HepG2 (cell line): Measurements from ENCODE around the gene TBX6. TPM values are rescaled to one million over a fixed set of nuclear protein-coding genes. Genes with fewer than 3 reads are reported as not detected.
A peak's percentile ranks its signal among the peaks of the same experiment; 100 is the strongest.

Experiments
- FLYWCH1 ChIP-seq: sonication (generic); formaldehyde crosslinking; IDR thresholded peaks from 2 replicates; pipeline ENCODE4 v1.8.1; 2023; ENCODE audit warnings: mild to moderate bottlenecking, missing genetic modification reagents
- FOSL2 ChIP-seq: sonication (generic); formaldehyde crosslinking; IDR thresholded peaks from 2 replicates; pipeline ENCODE4 v1.4.0; 2020; ENCODE audit warnings: missing genetic modification reagents
- JUNB ChIP-seq: sonication (generic); formaldehyde crosslinking; IDR thresholded peaks from 2 replicates; pipeline ENCODE4 v1.8.0; 2022; ENCODE audit warnings: missing genetic modification reagents, mild to moderate bottlenecking, borderline replicate concordance
- KDM2A ChIP-seq: sonication (generic); formaldehyde crosslinking; IDR thresholded peaks from 2 replicates; pipeline ENCODE4 v1.4.0; 2020; ENCODE audit warnings: low read depth, missing genetic modification reagents, borderline replicate concordance
- KLF11 ChIP-seq: IDR thresholded peaks from 2 replicates; pipeline ENCODE4 v1.6.1; 2016; ENCODE audit warnings: missing compliant biosample characterization
- MAZ ChIP-seq, 2 experiments: sonication (generic) in 1 of 2; formaldehyde crosslinking in 1 of 2; IDR thresholded peaks; 2 replicates each; pipeline versions ENCODE4 v1.5.0 to v1.6.1; 2012 to 2020; ENCODE audit warnings: low read depth in 2 of 2, mild to moderate bottlenecking in 2 of 2, borderline replicate concordance in 1 of 2, improper control_type of control experiment in 1 of 2, low read length in 1 of 2, missing genetic modification reagents in 1 of 2, moderate library complexity in 1 of 2
- MEIS1 ChIP-seq: sonication (generic); formaldehyde crosslinking; IDR thresholded peaks from 2 replicates; pipeline ENCODE4 v1.9.0; 2021; ENCODE audit warnings: mild to moderate bottlenecking, missing genetic modification reagents, moderate library complexity, borderline replicate concordance
- NFAT5 ChIP-seq: sonication (generic); formaldehyde crosslinking; IDR thresholded peaks from 2 replicates; pipeline ENCODE4 v1.4.0; 2020; ENCODE audit warnings: missing genetic modification reagents
- RFXAP ChIP-seq: sonication (generic); formaldehyde crosslinking; IDR thresholded peaks from 2 replicates; pipeline ENCODE4 v1.4.0; 2020; ENCODE audit warnings: missing genetic modification reagents, borderline replicate concordance
- SETDB1 ChIP-seq: sonication (generic); formaldehyde crosslinking; IDR thresholded peaks from 2 replicates; pipeline ENCODE4 v1.5.1; 2020; ENCODE audit warnings: missing genetic modification reagents, mild to moderate bottlenecking, borderline replicate concordance
- TARDBP ChIP-seq: sonication (generic); formaldehyde crosslinking; IDR thresholded peaks from 2 replicates; pipeline ENCODE4 v1.8.0; 2022; ENCODE audit warnings: mild to moderate bottlenecking, missing genetic modification reagents
- ZIK1 ChIP-seq: sonication (generic); formaldehyde crosslinking; IDR thresholded peaks from 2 replicates; pipeline ENCODE4 v1.5.0; 2020; ENCODE audit warnings: mild to moderate bottlenecking, low read depth, missing genetic modification reagents, borderline replicate concordance
- ZKSCAN5 ChIP-seq: sonication (generic); formaldehyde crosslinking; IDR thresholded peaks from 2 replicates; pipeline ENCODE4 v1.5.1; 2020; ENCODE audit warnings: mild to moderate bottlenecking, missing genetic modification reagents
- ZNF296 ChIP-seq: sonication (generic); formaldehyde crosslinking; conservative IDR thresholded peaks from 2 replicates; pipeline ENCODE4 v1.5.0; 2020; ENCODE audit warnings: mild to moderate bottlenecking, missing genetic modification reagents
- polyA plus RNA-seq, 8 experiments: library from polyadenylated mRNA; depleted of rRNA in 3 of 8; stranded (reverse) in 7 of 8; unstranded in 1 of 8; fragments of >200 nt; fragmentation: Illumina TruSeq in 4 of 8; extraction: Trizol in 4 of 8; gene quantifications; 2 replicates each; pipeline versions ENCODE4 v1.2.1 to v1.2.3, GENCODE V29; 2011 to 2016; ENCODE audit warnings: low read depth in 4 of 8, missing spikeins in 1 of 8, mixed read lengths in 1 of 8; ENCODE audit not compliant: insufficient read depth in 1 of 8
- total RNA-seq, 5 experiments: library from RNA; depleted of rRNA; stranded (reverse); fragments of >200 nt; fragmentation: Illumina TruSeq; extraction: Trizol; gene quantifications; 2 replicates each; pipeline ENCODE4 v1.2.3, GENCODE V29; 2016; ENCODE audit warnings: low read depth in 1 of 5
- TF ChIP-seq, protein P1 (sequence below): sonication (generic); formaldehyde crosslinking; IDR thresholded peaks from 2 replicates; pipeline ENCODE4 v1.4.0; 2020; ENCODE audit warnings: missing genetic modification reagents, borderline replicate concordance
- TF ChIP-seq, protein P2 (sequence below): IDR thresholded peaks from 2 replicates; pipeline ENCODE4 v1.4.0; 2020; ENCODE audit warnings: mild to moderate bottlenecking, missing genetic modification reagents

The TBX6 gene
- total and polyA plus RNA-seq, 2 of the 13 experiments (the other 11 are each of a cell fraction or from before 2014, with no cell fraction given), result 0.24 to 0.42 TPM

GRCh38 chr16:30065102-30065942, 26.4 kb downstream of the TBX6 start, which contains the start of gene ALDOA (continued):
- 0 out of 2 replicates have a peak, but pooled peaks have one; percentile 59 for TF ChIP-seq NFAT5
- TF ChIP-seq SETDB1 (CRISPR knock-in tag), result 0 out of 2 replicates have a peak, but pooled peaks have one; percentile 90
- TF ChIP-seq KDM2A (CRISPR knock-in tag), result peak; percentile 94
- peak; percentile 84; the same call in 1 of the 2 replicates for TF ChIP-seq MAZ (IDR thresholded peaks at IDR 0.05; ENCODE audit: borderline replicate concordance, low read depth, low read length)
- peak; percentile 96 for TF ChIP-seq MAZ (CRISPR knock-in tag; IDR thresholded peaks at IDR 0.05; ENCODE audit: low read depth)
- TF ChIP-seq MEIS1 (CRISPR knock-in tag), result peak; percentile 91
- TF ChIP-seq JUNB (CRISPR knock-in tag), result peak; percentile 87
- TF ChIP-seq, protein P1, sequence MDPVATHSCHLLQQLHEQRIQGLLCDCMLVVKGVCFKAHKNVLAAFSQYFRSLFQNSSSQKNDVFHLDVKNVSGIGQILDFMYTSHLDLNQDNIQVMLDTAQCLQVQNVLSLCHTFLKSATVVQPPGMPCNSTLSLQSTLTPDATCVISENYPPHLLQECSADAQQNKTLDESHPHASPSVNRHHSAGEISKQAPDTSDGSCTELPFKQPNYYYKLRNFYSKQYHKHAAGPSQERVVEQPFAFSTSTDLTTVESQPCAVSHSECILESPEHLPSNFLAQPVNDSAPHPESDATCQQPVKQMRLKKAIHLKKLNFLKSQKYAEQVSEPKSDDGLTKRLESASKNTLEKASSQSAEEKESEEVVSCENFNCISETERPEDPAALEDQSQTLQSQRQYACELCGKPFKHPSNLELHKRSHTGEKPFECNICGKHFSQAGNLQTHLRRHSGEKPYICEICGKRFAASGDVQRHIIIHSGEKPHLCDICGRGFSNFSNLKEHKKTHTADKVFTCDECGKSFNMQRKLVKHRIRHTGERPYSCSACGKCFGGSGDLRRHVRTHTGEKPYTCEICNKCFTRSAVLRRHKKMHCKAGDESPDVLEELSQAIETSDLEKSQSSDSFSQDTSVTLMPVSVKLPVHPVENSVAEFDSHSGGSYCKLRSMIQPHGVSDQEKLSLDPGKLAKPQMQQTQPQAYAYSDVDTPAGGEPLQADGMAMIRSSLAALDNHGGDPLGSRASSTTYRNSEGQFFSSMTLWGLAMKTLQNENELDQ (CRISPR knock-in tag), result no peak; the same call in 1 of the 2 replicates
- TF ChIP-seq RFXAP (CRISPR knock-in tag), result peak; percentile 60; the same call in 1 of the 2 replicates
- TF ChIP-seq ZKSCAN5, result peak; percentile 31; the same call in 1 of the 2 replicates
- TF ChIP-seq KLF11 (CRISPR knock-in tag), result no peak; the same call in 1 of the 2 replicates
- peak; percentile 93 for TF ChIP-seq FOSL2 (CRISPR knock-in tag)
- TF ChIP-seq ZNF296 (CRISPR knock-in tag), result peak; percentile 96
- TF ChIP-seq ZIK1, result peak; percentile 77
- TF ChIP-seq TARDBP (CRISPR knock-in tag), result peak; percentile 94
- TF ChIP-seq, protein P2, sequence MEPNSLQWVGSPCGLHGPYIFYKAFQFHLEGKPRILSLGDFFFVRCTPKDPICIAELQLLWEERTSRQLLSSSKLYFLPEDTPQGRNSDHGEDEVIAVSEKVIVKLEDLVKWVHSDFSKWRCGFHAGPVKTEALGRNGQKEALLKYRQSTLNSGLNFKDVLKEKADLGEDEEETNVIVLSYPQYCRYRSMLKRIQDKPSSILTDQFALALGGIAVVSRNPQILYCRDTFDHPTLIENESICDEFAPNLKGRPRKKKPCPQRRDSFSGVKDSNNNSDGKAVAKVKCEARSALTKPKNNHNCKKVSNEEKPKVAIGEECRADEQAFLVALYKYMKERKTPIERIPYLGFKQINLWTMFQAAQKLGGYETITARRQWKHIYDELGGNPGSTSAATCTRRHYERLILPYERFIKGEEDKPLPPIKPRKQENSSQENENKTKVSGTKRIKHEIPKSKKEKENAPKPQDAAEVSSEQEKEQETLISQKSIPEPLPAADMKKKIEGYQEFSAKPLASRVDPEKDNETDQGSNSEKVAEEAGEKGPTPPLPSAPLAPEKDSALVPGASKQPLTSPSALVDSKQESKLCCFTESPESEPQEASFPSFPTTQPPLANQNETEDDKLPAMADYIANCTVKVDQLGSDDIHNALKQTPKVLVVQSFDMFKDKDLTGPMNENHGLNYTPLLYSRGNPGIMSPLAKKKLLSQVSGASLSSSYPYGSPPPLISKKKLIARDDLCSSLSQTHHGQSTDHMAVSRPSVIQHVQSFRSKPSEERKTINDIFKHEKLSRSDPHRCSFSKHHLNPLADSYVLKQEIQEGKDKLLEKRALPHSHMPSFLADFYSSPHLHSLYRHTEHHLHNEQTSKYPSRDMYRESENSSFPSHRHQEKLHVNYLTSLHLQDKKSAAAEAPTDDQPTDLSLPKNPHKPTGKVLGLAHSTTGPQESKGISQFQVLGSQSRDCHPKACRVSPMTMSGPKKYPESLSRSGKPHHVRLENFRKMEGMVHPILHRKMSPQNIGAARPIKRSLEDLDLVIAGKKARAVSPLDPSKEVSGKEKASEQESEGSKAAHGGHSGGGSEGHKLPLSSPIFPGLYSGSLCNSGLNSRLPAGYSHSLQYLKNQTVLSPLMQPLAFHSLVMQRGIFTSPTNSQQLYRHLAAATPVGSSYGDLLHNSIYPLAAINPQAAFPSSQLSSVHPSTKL, result no peak; the same call in none of the 2 replicates
- TF ChIP-seq FLYWCH1 (CRISPR knock-in tag), result peak; percentile 94
